K562 (cell line): ENCODE measurements around the gene RSPH3. TPM values are rescaled to one million over a fixed set of nuclear protein-coding genes. Genes with fewer than 3 reads are reported as not detected.
A peak's percentile ranks its signal among the peaks of the same experiment; 100 is the strongest.

Experiments used
- ATAC-seq: fragments of 200-7000 bp; cut with Tn5 transposase; 3 replicates; pipeline ENCODE4 v1.9.1; 2020; ENCODE audit warnings: moderate library complexity
- BruUV-seq: library from RNA; stranded (reverse); fragments of 400-500 nt; replicated peaks from 2 replicates; lab custom pipeline; 2021; lab: Mats Ljungman, UMichigan
- CTCF ChIA-PET: fragments of 300-600 bp; formaldehyde crosslinking; extraction: SDS; loops from one replicate; lab custom pipeline; 2021; ENCODE audit warnings: low intra/inter-chr PET ratio; lab: Yijun Ruan, JAX
- POLR2A ChIA-PET: fragments of 300-600, 350-650 bp; sonication (Branson Sonifier 250); formaldehyde crosslinking; extraction: SDS; loops from one replicate; lab custom pipeline; 2021; ENCODE audit warnings: antibody characterized with exemption, inconsistent platforms; lab: Yijun Ruan, JAX
- DNase-seq, 4 experiments: peaks; one replicate each; pipeline versions ENCODE4 v3.0.0 to v3.0.0-alpha.2; 2011 to 2018; ENCODE audit warnings: low spot score in 3 of 4, mixed read lengths in 3 of 4; ENCODE audit errors: extremely low read depth in 1 of 4
- FAIRE-seq: peaks from 2 replicates; lab custom pipeline; 2011; peaks lifted over from hg19 to GRCh38; lab: Jason Lieb, UNC
- H2AFZ ChIP-seq: 2 replicates; pipeline ENCODE4 v1.6.0; 2011; ENCODE audit warnings: low read depth, low read length, control low read depth, inconsistent platforms
- H3K27ac ChIP-seq: fragments of 200-600 bp; 3 replicates; pipeline ENCODE4 v1.8.0; 2011; ENCODE audit warnings: low read depth, mild to moderate bottlenecking, control low read depth, inconsistent platforms, low read length, moderate library complexity, mixed read lengths; ENCODE audit errors: extremely low read depth
- H3K27me3 ChIP-seq, 2 experiments: fragments of 300-600 bp in 1 of 2; 2 replicates in 1 of 2; 3 replicates in 1 of 2; pipeline versions ENCODE4 v1.6.0 to v1.8.0; 2011; ENCODE audit warnings: inconsistent platforms in 2 of 2, low read length in 2 of 2, mild to moderate bottlenecking in 1 of 2, mixed read lengths in 1 of 2, moderate library complexity in 1 of 2; ENCODE audit not compliant: control insufficient read depth in 2 of 2, insufficient read depth in 2 of 2
- H3K36me3 ChIP-seq: fragments of 300-600 bp; 3 replicates; pipeline ENCODE4 v1.8.0; 2011; ENCODE audit warnings: mild to moderate bottlenecking, low read length, inconsistent platforms; ENCODE audit not compliant: control insufficient read depth, insufficient read depth
- H3K4me1 ChIP-seq, 2 experiments: fragments of 200-600 bp in 1 of 2; replicated peaks in 1 of 2; 2 replicates in 1 of 2; 3 replicates in 1 of 2; pipeline versions ENCODE4 v1.5.1 to v1.8.0; 2011; ENCODE audit warnings: inconsistent platforms in 2 of 2, low read length in 2 of 2, mild to moderate bottlenecking in 1 of 2, mixed read lengths in 1 of 2, moderate library complexity in 1 of 2; ENCODE audit not compliant: control insufficient read depth in 2 of 2, insufficient read depth in 2 of 2
- H3K4me2 ChIP-seq: 2 replicates; pipeline ENCODE4 v1.6.1; 2011; ENCODE audit warnings: low read length, control low read depth, inconsistent platforms, mixed read lengths; ENCODE audit not compliant: insufficient read depth
- H3K4me3 ChIP-seq: fragments of 200-600 bp; sonication (generic), shearing (Covaris generic); 2 replicates; pipeline ENCODE4 v1.5.1; 2016; ENCODE audit warnings: control low read depth, inconsistent platforms
- H3K79me2 ChIP-seq: fragments of 200-600 bp; 3 replicates; pipeline ENCODE4 v1.8.0; 2011; ENCODE audit warnings: low read length, inconsistent platforms; ENCODE audit not compliant: control insufficient read depth, insufficient read depth
- H3K9ac ChIP-seq, 2 experiments: 2 replicates each; pipeline versions ENCODE4 v1.6.0 to v1.6.1; 2011; ENCODE audit warnings: low read depth in 2 of 2, low read length in 2 of 2, control low read depth in 1 of 2, inconsistent platforms in 1 of 2, mild to moderate bottlenecking in 1 of 2, mixed read lengths in 1 of 2; ENCODE audit not compliant: insufficient read depth in 1 of 2
- H3K9me1 ChIP-seq: one replicate; pipeline ENCODE4 v1.6.0; 2011; ENCODE audit warnings: inconsistent platforms, mild to moderate bottlenecking, low read length, moderate library complexity; ENCODE audit not compliant: control insufficient read depth, insufficient read depth
- H3K9me3 ChIP-seq: replicated peaks from 2 replicates; pipeline ENCODE4 v1.5.1; 2011; ENCODE audit warnings: low read depth, low read length, inconsistent platforms; ENCODE audit not compliant: control insufficient read depth, insufficient read depth
- H4K20me1 ChIP-seq: replicated peaks from 2 replicates; pipeline ENCODE4 v1.6.1; 2011; ENCODE audit warnings: low read length, inconsistent platforms, mixed read lengths; ENCODE audit not compliant: control insufficient read depth, insufficient read depth
- AFF4 ChIP-seq: sonication (generic); formaldehyde crosslinking; IDR thresholded peaks from 2 replicates; pipeline ENCODE4 v1.8.0; 2023; ENCODE audit warnings: mild to moderate bottlenecking, missing genetic modification reagents
- BMI1 ChIP-seq: fragments of 150-350 bp; IDR thresholded peaks from 2 replicates; pipeline ENCODE4 v1.6.1; 2014; ENCODE audit warnings: low read length
- CBX3 ChIP-seq, 2 experiments: IDR thresholded peaks; 1 replicate in 1 of 2; 2 replicates in 1 of 2; pipeline ENCODE4 v1.6.1; 2012; ENCODE audit warnings: inconsistent platforms in 2 of 2, low read length in 2 of 2, borderline replicate concordance in 1 of 2, control low read depth in 1 of 2
- FOXJ3 ChIP-seq: sonication (generic); formaldehyde crosslinking; IDR thresholded peaks from 2 replicates; pipeline ENCODE4 v1.4.0; 2020; ENCODE audit warnings: mild to moderate bottlenecking, missing genetic modification reagents
- FOXK2 ChIP-seq, 2 experiments: fragments of 450-650 bp; IDR thresholded peaks in 1 of 2; conservative IDR thresholded peaks in 1 of 2; 2 replicates each; pipeline ENCODE4 v1.6.1; 2016; ENCODE audit warnings: low read depth in 2 of 2, mild to moderate bottlenecking in 1 of 2
- HDGF ChIP-seq: fragments of 450-650 bp; IDR thresholded peaks from 2 replicates; pipeline ENCODE4 v1.6.1; 2016
- NR2F6 ChIP-seq: fragments of 450-650 bp; formaldehyde crosslinking; IDR thresholded peaks from 2 replicates; pipeline ENCODE4 v1.4.0; 2020; ENCODE audit warnings: mild to moderate bottlenecking
- NUFIP1 ChIP-seq: fragments of 450-650 bp; IDR thresholded peaks from 2 replicates; pipeline ENCODE4 v1.6.1; 2018; ENCODE audit not compliant: partially characterized antibody
- PREB ChIP-seq: sonication (generic); formaldehyde crosslinking; IDR thresholded peaks from 2 replicates; pipeline ENCODE4 v1.8.1; 2023; ENCODE audit warnings: mild to moderate bottlenecking, missing genetic modification reagents
- RB1 ChIP-seq: fragments of 450-650 bp; IDR thresholded peaks from 2 replicates; pipeline ENCODE4 v1.6.1; 2017; ENCODE audit warnings: low read depth, mild to moderate bottlenecking
- TCF7L2 ChIP-seq: fragments of 150-350 bp; IDR thresholded peaks from 2 replicates; pipeline ENCODE4 v1.6.1; 2016; ENCODE audit warnings: low read depth, mild to moderate bottlenecking, low read length, moderate library complexity
- THAP12 ChIP-seq: fragments of 250-450 bp; sonication (Bioruptor Pico); IDR thresholded peaks from 2 replicates; pipeline ENCODE4 v1.9.0; 2021; ENCODE audit warnings: mild to moderate bottlenecking, inconsistent platforms
- ZFX ChIP-seq: sonication (generic); formaldehyde crosslinking; IDR thresholded peaks from 2 replicates; pipeline ENCODE4 v1.8.0; 2022; ENCODE audit warnings: mild to moderate bottlenecking, missing genetic modification reagents, moderate library complexity
- ZNF384 ChIP-seq: IDR thresholded peaks from 2 replicates; pipeline ENCODE4 v1.6.1; 2012; ENCODE audit warnings: low read depth, low read length, improper control_type of control experiment
- WGBS: fragments of 100-300 bp; shearing (Covaris generic); methylation state at CpG from one replicate; pipeline ENCODE4 v1.1.6; 2016; ENCODE audit warnings: low coverage, mixed read lengths; ENCODE audit not compliant: insufficient coverage; ENCODE audit errors: missing lambda C conversion rate; 5-methylcytosine and 5-hydroxymethylcytosine counted together
- in situ Hi-C: fragments of 300-500 bp; cut with MboI; formaldehyde crosslinking; loops from 4 replicates; pipeline ENCODE4 v1.15.0; 2018; ENCODE audit warnings: inconsistent platforms, mixed read lengths
- intact Hi-C: fragments of 100-400 bp; cut with micrococcal nuclease; formaldehyde crosslinking; loops from 2 replicates; pipeline ENCODE4 v1.14.2; 2022
- polyA plus RNA-seq, 8 experiments: library from polyadenylated mRNA; depleted of rRNA in 4 of 8; stranded (reverse) in 5 of 8; unstranded in 3 of 8; fragments of >200 nt; fragmentation: Nextera tagmentation in 2 of 8; fragmentation: Illumina TruSeq in 1 of 8; extraction: Ambion mirVana in 2 of 8; extraction: Trizol in 1 of 8; gene quantifications; 2 replicates each; pipeline versions ENCODE4 v1.2.1 to v1.2.3, GENCODE V29; 2011 to 2014; ENCODE audit warnings: inconsistent platforms in 1 of 8, missing spikeins in 1 of 8
- total RNA-seq, 7 experiments: library from RNA; depleted of rRNA in 6 of 7; stranded (reverse); fragments of >200 nt in 6 of 7; fragmentation: Illumina TruSeq in 2 of 7; extraction: Trizol in 2 of 7; gene quantifications; 2 replicates each; pipeline versions ENCODE4 v1.2.1 to v1.2.3, GENCODE V29; 2011 to 2021; ENCODE audit warnings: low replicate concordance in 1 of 7

The RSPH3 gene
- total and polyA plus RNA-seq, 9 of the 15 experiments (the other 6 are each of a cell fraction or from before 2014, with no cell fraction given), result 0.52 to 2.9 (median 1.5) TPM

GRCh38 chr6:159042003-159042825 is 42.2 kb upstream of the RSPH3 start:
- Histone ChIP-seq H3K4me3 (no peak overlapping the region), H3K4me2 (peak overlapping the region; percentile 11; the same call in 1 of the 2 replicates), H3K9me1 (no peaks in the 10 kb centered on the region), H3K27ac (no peak overlapping the region), H3K9me3 (no peaks in the 10 kb centered on the region), H3K36me3 (no peaks in the 10 kb centered on the region), H3K9ac (no peak overlapping the region), H3K79me2 (no peaks in the 10 kb centered on the region), H2AFZ (peak overlapping the region; percentile 42; the same call in 1 of the 2 replicates), H4K20me1 (no peaks in the 10 kb centered on the region), H3K27me3 (peaks cover 53 to 59% of the 10 kb centered on the region in 2 experiments), H3K4me1 (no peaks in the 10 kb centered on the region)
- ChIA-PET CTCF (interaction anchor here (0.5 to 2.1 kb wide), 5 partner anchors 55 to 394 kb away, joined by 3 to 14 read pairs (median 4); no protein-coding TSS in a partner anchor), POLR2A (interaction anchor here (0.6 to 1.5 kb wide), 3 partner anchors 21 to 279 kb away, joined by 3 to 5 read pairs (median 3); no protein-coding TSS in a partner anchor)
- in situ Hi-C loops (loop anchor here (5.0 kb wide), 1 partner anchor 60 kb away; no protein-coding TSS in a partner anchor), intact Hi-C loops (loop anchor here (1.0 to 5.0 kb wide), 3 partner anchors 62 to 340 kb away; no protein-coding TSS in a partner anchor)
- whole genome bisulfite sequencing, result 25% methylated on average over 14 of the region's 14 CpGs
- FAIRE-seq (peak; percentile 92), ATAC-seq (peak; percentile 97), DNase-seq (peak; percentile 76 to 86 (median 82))
- no TSS peak for BruUV-seq
- TF ChIP-seq FOXJ3 (CRISPR knock-in tag), result peak; percentile 87
- TF ChIP-seq PREB (CRISPR knock-in tag), result 0 out of 2 replicates have a peak, but pooled peaks have one; percentile 32
- TF ChIP-seq FOXK2 (conservative IDR thresholded peaks at IDR 0.05 in 1 of 2, IDR thresholded peaks at IDR 0.05 in 1 of 2; ENCODE audit: low read depth in 2 of 2), result peak; percentile 37 to 72; a peak in 3 of 4 replicates
- 0 out of 2 replicates have a peak, but pooled peaks have one; percentile 40 for TF ChIP-seq AFF4
- peak; percentile 52 for TF ChIP-seq ZFX (CRISPR knock-in tag)
- peak; percentile 39; the same call in 1 of the 2 replicates for TF ChIP-seq RB1
- peak in 1 of 2 experiments; percentile 29; a peak in 1 of 3 replicates for TF ChIP-seq CBX3 (IDR thresholded peaks at IDR 0.05; ENCODE audit: borderline replicate concordance in 1 of 2, low read length in 2 of 2)
- no peak for TF ChIP-seq THAP12
- TF ChIP-seq HDGF, result no peak
- TF ChIP-seq NR2F6 (CRISPR knock-in tag), result no peak
- peak; percentile 65 for TF ChIP-seq BMI1
- TF ChIP-seq ZNF384, result no peak
- TF ChIP-seq NUFIP1, result no peak
- no peak for TF ChIP-seq TCF7L2
